WERI-Rb-1 (cell line): ENCODE data around the gene CYB5A.
"Not testable (repeated sequence)": the region's sequence is repeated elsewhere in the genome, so short reads cannot be mapped to it uniquely, and the experiment has no call there.

Experiments
- DNase-seq: peaks from one replicate; pipeline ENCODE4 v3.0.0-alpha.2; 2020
- H3K27ac ChIP-seq: fragments of 250-450 bp; sonication (Bioruptor Pico); 2 replicates; pipeline ENCODE4 v1.5.1; 2020; ENCODE audit warnings: mild to moderate bottlenecking, moderate library complexity
- H3K27me3 ChIP-seq: fragments of 250-450 bp; sonication (Bioruptor Pico); 2 replicates; pipeline ENCODE4 v1.5.1; 2021; ENCODE audit warnings: mild to moderate bottlenecking, low read depth, moderate library complexity; ENCODE audit not compliant: insufficient read depth, severe bottlenecking
- H3K36me3 ChIP-seq: fragments of 250-450 bp; sonication (Bioruptor Pico); 2 replicates; pipeline ENCODE4 v1.5.1; 2020; ENCODE audit warnings: mild to moderate bottlenecking, moderate library complexity
- H3K4me3 ChIP-seq: 2 replicates; pipeline ENCODE4 v1.5.1; 2011; ENCODE audit warnings: low read depth, mild to moderate bottlenecking, control low read depth, low read length
- H3K9me3 ChIP-seq: fragments of 250-450 bp; sonication (Bioruptor Pico); 2 replicates; pipeline ENCODE4 v1.5.1; 2021; ENCODE audit warnings: mild to moderate bottlenecking, moderate library complexity; ENCODE audit not compliant: severe bottlenecking
- TF ChIP-seq, protein P1 (sequence below): IDR thresholded peaks from 2 replicates; pipeline ENCODE4 v1.5.1; 2011; ENCODE audit warnings: low read depth, mild to moderate bottlenecking, control low read depth, inconsistent platforms, low read length

Gene CYB5A

GRCh38 chr18:74333091-74333490, 41.3 kb upstream of the CYB5A start:
- Histone ChIP-seq H3K36me3 (no peaks in the 10 kb centered on the region), H3K4me3 (no peak overlapping the region), H3K27me3 (no peaks in the 10 kb centered on the region), H3K9me3 (no peaks in the 10 kb centered on the region), H3K27ac (no peak overlapping the region)
- DNase-seq = no peak
- TF ChIP-seq, protein P1, sequence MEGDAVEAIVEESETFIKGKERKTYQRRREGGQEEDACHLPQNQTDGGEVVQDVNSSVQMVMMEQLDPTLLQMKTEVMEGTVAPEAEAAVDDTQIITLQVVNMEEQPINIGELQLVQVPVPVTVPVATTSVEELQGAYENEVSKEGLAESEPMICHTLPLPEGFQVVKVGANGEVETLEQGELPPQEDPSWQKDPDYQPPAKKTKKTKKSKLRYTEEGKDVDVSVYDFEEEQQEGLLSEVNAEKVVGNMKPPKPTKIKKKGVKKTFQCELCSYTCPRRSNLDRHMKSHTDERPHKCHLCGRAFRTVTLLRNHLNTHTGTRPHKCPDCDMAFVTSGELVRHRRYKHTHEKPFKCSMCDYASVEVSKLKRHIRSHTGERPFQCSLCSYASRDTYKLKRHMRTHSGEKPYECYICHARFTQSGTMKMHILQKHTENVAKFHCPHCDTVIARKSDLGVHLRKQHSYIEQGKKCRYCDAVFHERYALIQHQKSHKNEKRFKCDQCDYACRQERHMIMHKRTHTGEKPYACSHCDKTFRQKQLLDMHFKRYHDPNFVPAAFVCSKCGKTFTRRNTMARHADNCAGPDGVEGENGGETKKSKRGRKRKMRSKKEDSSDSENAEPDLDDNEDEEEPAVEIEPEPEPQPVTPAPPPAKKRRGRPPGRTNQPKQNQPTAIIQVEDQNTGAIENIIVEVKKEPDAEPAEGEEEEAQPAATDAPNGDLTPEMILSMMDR = no peak

DNA sequence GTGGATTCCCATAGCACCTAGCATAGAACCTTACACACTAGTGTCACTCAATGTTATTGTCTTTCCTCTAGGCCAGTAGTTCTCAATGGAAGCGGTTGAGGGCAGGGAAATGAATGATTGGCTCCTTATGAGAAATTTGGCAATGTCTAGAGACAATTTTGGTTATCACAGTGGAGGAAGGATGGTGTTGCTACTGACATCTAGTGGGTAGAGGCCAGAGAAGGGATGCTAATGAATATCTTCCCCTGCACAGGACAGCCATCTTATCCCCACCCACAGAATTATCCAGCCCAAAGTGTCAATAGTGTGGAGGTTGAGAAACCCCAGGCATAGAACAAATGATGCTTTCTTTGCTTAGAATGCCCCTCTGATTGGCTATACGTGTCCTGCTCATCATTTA, 39.6 kb upstream of the CYB5A start:
- Histone ChIP-seq H3K36me3 (no peaks in the 10 kb centered on the region), H3K27ac (no peak overlapping the region), H3K9me3 (no peaks in the 10 kb centered on the region), H3K4me3 (no peak overlapping the region), H3K27me3 (no peaks in the 10 kb centered on the region)
- no peak for DNase-seq
- TF ChIP-seq, protein P1 = peak; percentile 66

DNA sequence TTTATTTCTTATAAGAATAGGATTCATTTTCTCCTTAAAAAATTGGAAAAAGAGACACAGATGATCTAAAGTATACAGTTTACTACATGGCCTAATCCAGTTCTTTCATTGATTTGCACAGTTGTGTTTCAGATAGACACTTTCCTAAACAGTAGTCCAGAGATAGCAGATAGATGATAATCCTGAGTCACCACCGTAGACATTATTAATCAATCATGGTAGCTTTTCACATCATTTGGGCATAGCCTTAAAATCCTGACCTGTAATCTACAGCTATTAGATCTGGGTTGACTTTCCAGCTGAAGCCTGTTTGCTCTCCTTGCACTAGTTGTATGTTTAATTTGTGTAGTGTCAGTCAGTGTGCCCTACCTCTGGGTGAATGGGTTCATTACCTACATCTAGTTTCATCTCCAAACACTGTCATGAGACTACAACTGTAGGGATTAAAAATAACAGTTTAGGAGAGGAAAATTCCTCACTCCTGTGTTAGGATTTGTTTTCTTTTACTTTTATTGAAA, 38.0 kb upstream of the CYB5A start:
- no peaks in the 10 kb centered on the region for H3K9me3 ChIP-seq
- H3K27me3 ChIP-seq = no peaks in the 10 kb centered on the region
- no peaks in the 10 kb centered on the region for H3K36me3 ChIP-seq
- DNase-seq = no peak
- H3K4me3 ChIP-seq = no peak overlapping the region
- TF ChIP-seq, protein P1 = no peak
- H3K27ac ChIP-seq = no peak overlapping the region

DNA sequence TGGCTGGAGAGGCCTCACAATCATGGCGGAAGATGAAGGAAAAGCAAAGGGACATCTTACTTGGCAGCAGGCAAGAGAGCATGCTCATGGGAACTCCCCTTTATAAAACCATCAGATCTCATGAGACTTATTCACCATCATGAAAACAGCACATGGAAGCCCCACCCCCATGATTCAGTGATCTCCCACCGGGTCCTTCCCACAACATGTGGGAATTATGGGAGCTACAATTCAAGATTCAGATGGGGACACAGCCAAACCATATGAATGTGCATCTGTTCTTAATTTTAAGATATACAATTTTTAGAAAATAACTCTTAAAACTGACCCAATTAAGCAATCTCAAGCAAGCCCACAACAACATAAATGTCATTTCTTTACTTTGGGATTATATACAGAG, 36.4 kb upstream of the CYB5A start:
- Histone ChIP-seq H3K36me3 (no peaks in the 10 kb centered on the region), H3K27ac (no peak overlapping the region), H3K9me3 (no peaks in the 10 kb centered on the region), H3K27me3 (no peaks in the 10 kb centered on the region), H3K4me3 (no peak overlapping the region)
- DNase-seq = no peak
- TF ChIP-seq, protein P1 = no peak

DNA sequence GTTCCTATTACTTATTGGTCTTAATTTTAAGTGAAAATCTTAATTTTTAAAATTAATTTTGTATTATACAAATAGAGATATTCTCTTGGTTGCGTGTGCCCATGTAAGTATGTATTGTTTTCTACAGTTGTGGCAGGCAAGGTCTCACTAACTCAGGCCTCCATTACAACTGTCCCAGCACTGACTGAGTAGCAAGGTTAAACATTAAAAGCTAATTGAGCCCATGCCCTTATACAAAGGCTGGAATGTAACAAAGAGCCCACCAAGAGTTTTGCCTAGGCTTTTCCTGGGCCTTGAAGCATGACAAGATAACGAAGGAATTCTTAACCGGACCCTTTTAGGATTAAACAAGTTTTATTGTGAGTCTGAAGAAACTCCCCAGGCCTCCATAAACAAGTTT, 35.0 kb upstream of the CYB5A start:
- H3K27me3 ChIP-seq, DNase-seq, H3K9me3 ChIP-seq, H3K4me3 ChIP-seq, H3K27ac ChIP-seq, H3K36me3 ChIP-seq: not testable (repeated sequence)

GRCh38 chr18:74326231-74326630, 34.5 kb upstream of the CYB5A start:
- Histone ChIP-seq H3K27me3 (no peaks in the 10 kb centered on the region), H3K4me3 (no peak overlapping the region), H3K36me3 (no peaks in the 10 kb centered on the region), H3K27ac (no peak overlapping the region), H3K9me3 (no peaks in the 10 kb centered on the region)
- DNase-seq = no peak
- TF ChIP-seq, protein P1 = no peak
